HepG2 (cell line): ENCODE data around the gene BBIP1. TPM values are rescaled to one million over a fixed set of nuclear protein-coding genes. Genes with fewer than 3 reads are reported as not detected.

Experiments
- ATAC-seq: fragments of 200-7000 bp; cut with Tn5 transposase; 3 replicates; pipeline ENCODE4 v1.9.1; 2020; ENCODE audit warnings: mild to moderate bottlenecking, moderate library complexity
- BruUV-seq: library from RNA; stranded (reverse); fragments of 400-500 nt; replicated peaks from 2 replicates; lab custom pipeline; 2021; lab: Mats Ljungman, UMichigan
- CTCF ChIA-PET: fragments of 300-600 bp; formaldehyde crosslinking; extraction: SDS; loops from one replicate; lab custom pipeline; 2021; ENCODE audit warnings: low total read pairs, inconsistent platforms, low intra/inter-chr PET ratio; lab: Yijun Ruan, JAX
- POLR2A ChIA-PET: fragments of 350-600 bp; sonication (Branson Sonifier 250); formaldehyde crosslinking; loops from one replicate; lab custom pipeline; 2020; ENCODE audit warnings: antibody characterized with exemption, inconsistent platforms; lab: Yijun Ruan, JAX
- DNase-seq: peaks from one replicate; pipeline ENCODE4 v3.0.0-alpha.2; 2015; ENCODE audit warnings: low spot score
- FAIRE-seq: peaks from 3 replicates; lab custom pipeline; 2011; peaks lifted over from hg19 to GRCh38; lab: Jason Lieb, UNC
- H2AFZ ChIP-seq: one replicate; pipeline ENCODE4 v1.6.1; 2011; ENCODE audit warnings: low read length, inconsistent platforms
- H3K27ac ChIP-seq: fragments of 300-600 bp; 3 replicates; pipeline ENCODE4 v1.8.0; 2011; ENCODE audit warnings: mixed run types, mild to moderate bottlenecking, mixed read lengths, low read length, inconsistent platforms; ENCODE audit not compliant: insufficient read depth; ENCODE audit errors: extremely low read length
- H3K27me3 ChIP-seq, 2 experiments: fragments of 200-600 bp in 1 of 2; 2 replicates in 1 of 2; 3 replicates in 1 of 2; pipeline versions ENCODE4 v1.6.0 to v1.8.0; 2011; ENCODE audit warnings: low read length in 2 of 2, mild to moderate bottlenecking in 2 of 2, moderate library complexity in 2 of 2, inconsistent platforms in 1 of 2; ENCODE audit not compliant: insufficient read depth in 2 of 2, control insufficient read depth in 1 of 2
- H3K36me3 ChIP-seq, 2 experiments: fragments of 200-600 bp in 1 of 2; replicated peaks in 1 of 2; 2 replicates in 1 of 2; 3 replicates in 1 of 2; pipeline versions ENCODE4 v1.5.1 to v1.8.0; 2011; ENCODE audit warnings: low read length in 2 of 2, inconsistent platforms in 1 of 2; ENCODE audit not compliant: insufficient read depth in 2 of 2, control insufficient read depth in 1 of 2
- H3K4me1 ChIP-seq: 2 replicates; pipeline ENCODE4 v1.5.1; 2012; ENCODE audit warnings: low read length, inconsistent platforms; ENCODE audit not compliant: insufficient read depth
- H3K4me2 ChIP-seq: 2 replicates; pipeline ENCODE4 v1.6.0; 2011; ENCODE audit warnings: low read depth, low read length, inconsistent platforms
- H3K4me3 ChIP-seq, 3 experiments: fragments of 200-600 bp in 1 of 3; sonication (generic), shearing (Covaris generic) in 1 of 3; replicated peaks in 1 of 3; 2 replicates each; pipeline ENCODE4 v1.5.1; 2011 to 2016; ENCODE audit warnings: low read length in 3 of 3, inconsistent platforms in 2 of 3, low read depth in 2 of 3, mild to moderate bottlenecking in 2 of 3, control low read depth in 1 of 3, mixed read lengths in 1 of 3; ENCODE audit not compliant: insufficient read depth in 1 of 3
- H3K79me2 ChIP-seq: one replicate; pipeline ENCODE4 v1.6.1; 2011; ENCODE audit warnings: low read length, inconsistent platforms; ENCODE audit not compliant: insufficient read depth
- H3K9ac ChIP-seq: 2 replicates; pipeline ENCODE4 v1.6.0; 2011; ENCODE audit warnings: mild to moderate bottlenecking, low read depth, low read length, inconsistent platforms; ENCODE audit not compliant: insufficient read depth
- H3K9me3 ChIP-seq: 2 replicates; pipeline ENCODE4 v1.5.1; 2012; ENCODE audit warnings: mild to moderate bottlenecking, low read length
- H4K20me1 ChIP-seq: 2 replicates; pipeline ENCODE4 v1.6.0; 2011; ENCODE audit warnings: inconsistent platforms, mild to moderate bottlenecking, low read length, moderate library complexity; ENCODE audit not compliant: insufficient read depth
- CEBPB ChIP-seq: IDR thresholded peaks from 2 replicates; pipeline ENCODE4 v1.6.1; 2011; ENCODE audit warnings: low read depth, low read length, improper control_type of control experiment, borderline replicate concordance
- FOXM1 ChIP-seq: sonication (generic); formaldehyde crosslinking; IDR thresholded peaks from 2 replicates; pipeline ENCODE4 v1.5.0; 2020; ENCODE audit warnings: missing genetic modification reagents
- GTF3A ChIP-seq: sonication (generic); formaldehyde crosslinking; conservative IDR thresholded peaks from 2 replicates; pipeline ENCODE4 v1.4.0; 2020; ENCODE audit warnings: mild to moderate bottlenecking, missing genetic modification reagents
- HDAC2 ChIP-seq: sonication (generic); formaldehyde crosslinking; IDR thresholded peaks from 2 replicates; pipeline ENCODE4 v1.4.0; 2020; ENCODE audit warnings: missing genetic modification reagents
- RARA ChIP-seq: IDR thresholded peaks from 2 replicates; pipeline ENCODE4 v1.6.1; 2016; ENCODE audit warnings: missing genetic modification reagents, missing compliant biosample characterization
- RARG ChIP-seq: sonication (generic); formaldehyde crosslinking; IDR thresholded peaks from 2 replicates; pipeline ENCODE4 v1.4.0; 2020; ENCODE audit warnings: low read depth, mild to moderate bottlenecking, missing genetic modification reagents
- ZFP1 ChIP-seq: IDR thresholded peaks from 2 replicates; pipeline ENCODE4 v1.6.1; 2016
- ZKSCAN8 ChIP-seq: IDR thresholded peaks from 2 replicates; pipeline ENCODE4 v1.6.1; 2016; ENCODE audit warnings: borderline replicate concordance, missing genetic modification reagents, missing compliant biosample characterization
- ZNF333 ChIP-seq: sonication (generic); formaldehyde crosslinking; IDR thresholded peaks from 2 replicates; pipeline ENCODE4 v1.4.0; 2020; ENCODE audit warnings: mild to moderate bottlenecking, missing genetic modification reagents, borderline replicate concordance
- ZNF619 ChIP-seq: sonication (generic); formaldehyde crosslinking; IDR thresholded peaks from 2 replicates; pipeline ENCODE4 v1.4.0; 2020; ENCODE audit warnings: mild to moderate bottlenecking, missing genetic modification reagents
- ZNF747 ChIP-seq: sonication (generic); formaldehyde crosslinking; IDR thresholded peaks from 2 replicates; pipeline ENCODE4 v1.8.1; 2023; ENCODE audit warnings: missing genetic modification reagents, mild to moderate bottlenecking, borderline replicate concordance
- ZNF879 ChIP-seq: sonication (generic); formaldehyde crosslinking; IDR thresholded peaks from 2 replicates; pipeline ENCODE4 v1.8.1; 2023; ENCODE audit warnings: missing genetic modification reagents
- WGBS: methylation state at CpG from one replicate; pipeline ENCODE4 v1.1.6; 2017; ENCODE audit warnings: low lambda C conversion rate; 5-methylcytosine and 5-hydroxymethylcytosine counted together
- in situ Hi-C: cut with HindIII; loops from 2 replicates; pipeline ENCODE4 v1.10.0; 2017; ENCODE audit warnings: low pct_unique_long_range_greater_than_20kb; ENCODE audit not compliant: extremely low pct_ligation_motif_present
- intact Hi-C: fragments of 100-400 bp; cut with micrococcal nuclease; formaldehyde crosslinking; loops from one replicate; pipeline ENCODE4 v1.10.0; 2022; ENCODE audit not compliant: unreplicated experiment
- polyA plus RNA-seq, 8 experiments: library from polyadenylated mRNA; depleted of rRNA in 3 of 8; stranded (reverse) in 7 of 8; unstranded in 1 of 8; fragments of >200 nt; fragmentation: Illumina TruSeq in 4 of 8; extraction: Trizol in 4 of 8; gene quantifications; 2 replicates each; pipeline versions ENCODE4 v1.2.1 to v1.2.3, GENCODE V29; 2011 to 2016; ENCODE audit warnings: low read depth in 4 of 8, missing spikeins in 1 of 8, mixed read lengths in 1 of 8; ENCODE audit not compliant: insufficient read depth in 1 of 8
- total RNA-seq, 5 experiments: library from RNA; depleted of rRNA; stranded (reverse); fragments of >200 nt; fragmentation: Illumina TruSeq; extraction: Trizol; gene quantifications; 2 replicates each; pipeline ENCODE4 v1.2.3, GENCODE V29; 2016; ENCODE audit warnings: low read depth in 1 of 5
- TF ChIP-seq, protein P1 (sequence below): sonication (generic); formaldehyde crosslinking; IDR thresholded peaks from 2 replicates; pipeline ENCODE4 v1.8.1; 2023; ENCODE audit warnings: missing genetic modification reagents, inconsistent platforms, borderline replicate concordance
- TF ChIP-seq, protein P2 (sequence below): sonication (generic); formaldehyde crosslinking; IDR thresholded peaks from 2 replicates; pipeline ENCODE4 v1.4.0; 2020; ENCODE audit warnings: mild to moderate bottlenecking, missing genetic modification reagents
- TF ChIP-seq, protein P3 (sequence below): sonication (generic); formaldehyde crosslinking; conservative IDR thresholded peaks from 2 replicates; pipeline ENCODE4 v1.8.1; 2023; ENCODE audit warnings: missing genetic modification reagents

Gene BBIP1
- total and polyA plus RNA-seq, 2 of the 13 experiments (the other 11 are each of a cell fraction or from before 2014, with no cell fraction given): 18.3 to 24.1 TPM

- in situ Hi-C loops: no loop called here
- no peak overlapping the region for H3K27ac ChIP-seq
Observed at GRCh38 chr10:110859973-110860376, 59.0 kb downstream of the BBIP1 start.

More at GRCh38 chr10:110859973-110860376, 59.0 kb downstream of the BBIP1 start:
- H3K4me2 ChIP-seq: peak overlapping the region; percentile 71
- CTCF ChIA-PET: no interaction called here
- H2AFZ ChIP-seq: peak overlapping the region; percentile 17
- no peaks in the 10 kb centered on the region for H3K36me3 ChIP-seq
- no peak for ATAC-seq
- TF ChIP-seq CEBPB (0 out of 2 replicates have a peak, but pooled peaks have one; percentile 11), GTF3A (CRISPR knock-in tag) (no peak), ZFP1 (no peak), ZNF619 (CRISPR knock-in tag) (no peak), ZNF747 (CRISPR knock-in tag) (no peak), HDAC2 (no peak), RARA (CRISPR knock-in tag) (no peak), FOXM1 (no peak), ZKSCAN8 (peak; percentile 96), ZNF879 (CRISPR knock-in tag) (no peak), RARG (CRISPR knock-in tag) (no peak), ZNF333 (CRISPR knock-in tag) (no peak)
- TF ChIP-seq, protein P1, sequence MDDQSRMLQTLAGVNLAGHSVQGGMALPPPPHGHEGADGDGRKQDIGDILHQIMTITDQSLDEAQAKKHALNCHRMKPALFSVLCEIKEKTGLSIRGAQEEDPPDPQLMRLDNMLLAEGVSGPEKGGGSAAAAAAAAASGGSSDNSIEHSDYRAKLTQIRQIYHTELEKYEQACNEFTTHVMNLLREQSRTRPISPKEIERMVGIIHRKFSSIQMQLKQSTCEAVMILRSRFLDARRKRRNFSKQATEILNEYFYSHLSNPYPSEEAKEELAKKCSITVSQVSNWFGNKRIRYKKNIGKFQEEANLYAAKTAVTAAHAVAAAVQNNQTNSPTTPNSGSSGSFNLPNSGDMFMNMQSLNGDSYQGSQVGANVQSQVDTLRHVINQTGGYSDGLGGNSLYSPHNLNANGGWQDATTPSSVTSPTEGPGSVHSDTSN: no peak
- TF ChIP-seq, protein P2, sequence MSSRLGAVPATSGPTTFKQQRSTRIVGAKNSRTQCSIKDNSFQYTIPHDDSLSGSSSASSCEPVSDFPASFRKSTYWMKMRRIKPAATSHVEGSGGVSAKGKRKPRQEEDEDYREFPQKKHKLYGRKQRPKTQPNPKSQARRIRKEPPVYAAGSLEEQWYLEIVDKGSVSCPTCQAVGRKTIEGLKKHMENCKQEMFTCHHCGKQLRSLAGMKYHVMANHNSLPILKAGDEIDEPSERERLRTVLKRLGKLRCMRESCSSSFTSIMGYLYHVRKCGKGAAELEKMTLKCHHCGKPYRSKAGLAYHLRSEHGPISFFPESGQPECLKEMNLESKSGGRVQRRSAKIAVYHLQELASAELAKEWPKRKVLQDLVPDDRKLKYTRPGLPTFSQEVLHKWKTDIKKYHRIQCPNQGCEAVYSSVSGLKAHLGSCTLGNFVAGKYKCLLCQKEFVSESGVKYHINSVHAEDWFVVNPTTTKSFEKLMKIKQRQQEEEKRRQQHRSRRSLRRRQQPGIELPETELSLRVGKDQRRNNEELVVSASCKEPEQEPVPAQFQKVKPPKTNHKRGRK (CRISPR knock-in tag): no peak
- TF ChIP-seq, protein P3, sequence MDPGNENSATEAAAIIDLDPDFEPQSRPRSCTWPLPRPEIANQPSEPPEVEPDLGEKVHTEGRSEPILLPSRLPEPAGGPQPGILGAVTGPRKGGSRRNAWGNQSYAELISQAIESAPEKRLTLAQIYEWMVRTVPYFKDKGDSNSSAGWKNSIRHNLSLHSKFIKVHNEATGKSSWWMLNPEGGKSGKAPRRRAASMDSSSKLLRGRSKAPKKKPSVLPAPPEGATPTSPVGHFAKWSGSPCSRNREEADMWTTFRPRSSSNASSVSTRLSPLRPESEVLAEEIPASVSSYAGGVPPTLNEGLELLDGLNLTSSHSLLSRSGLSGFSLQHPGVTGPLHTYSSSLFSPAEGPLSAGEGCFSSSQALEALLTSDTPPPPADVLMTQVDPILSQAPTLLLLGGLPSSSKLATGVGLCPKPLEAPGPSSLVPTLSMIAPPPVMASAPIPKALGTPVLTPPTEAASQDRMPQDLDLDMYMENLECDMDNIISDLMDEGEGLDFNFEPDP (CRISPR knock-in tag): 0 out of 2 replicates have a peak, but pooled peaks have one; percentile 13
- H4K20me1 ChIP-seq: no peaks in the 10 kb centered on the region
- no peak overlapping the region for H3K9ac ChIP-seq
- H3K4me3 ChIP-seq: no peak overlapping the region
- H3K4me1 ChIP-seq: peaks cover 71% of the 10 kb centered on the region
- H3K9me3 ChIP-seq: no peaks in the 10 kb centered on the region
- FAIRE-seq: no peak
- BruUV-seq: no TSS peak
- POLR2A ChIA-PET: interaction anchor here (1.5 to 4.8 kb wide), 3 partner anchors 12 to 59 kb away, joined by 8 to 53 read pairs (median 13); partner anchors contain the start of genes BBIP1, PDCD4 and SHOC2
- no peaks in the 10 kb centered on the region for H3K27me3 ChIP-seq
- H3K79me2 ChIP-seq: no peaks in the 10 kb centered on the region
- 0% methylated on average over 1 of the region's 1 CpG for WGBS
- no peak for DNase-seq
- intact Hi-C loops: no loop called here
